Suprapubic skin (tissue), 4 donors: ENCODE results near the gene NHSL2.

Source experiments
- EP300 ChIP-seq: sonication (generic); formaldehyde crosslinking; IDR thresholded peaks from one replicate; pipeline ENCODE4 v1.6.1; 2017; ENCODE audit warnings: antibody characterized with exemption
- POLR2AphosphoS5 ChIP-seq, 3 donors: sonication (generic); formaldehyde crosslinking; IDR thresholded peaks; one replicate each; pipeline ENCODE4 v1.6.1; 2017; ENCODE audit warnings: antibody characterized with exemption in 3 of 3
- TF ChIP-seq, protein P1 (sequence below), 2 donors: fragments of 200-600 bp in 1 of 2; fragments of 450-650 bp in 1 of 2; sonication (generic) in 1 of 2; IDR thresholded peaks; one replicate each; pipeline ENCODE4 v1.5.1; 2016 to 2019; ENCODE audit warnings: antibody characterized with exemption in 2 of 2, mild to moderate bottlenecking in 1 of 2, moderate library complexity in 1 of 2

DNA sequence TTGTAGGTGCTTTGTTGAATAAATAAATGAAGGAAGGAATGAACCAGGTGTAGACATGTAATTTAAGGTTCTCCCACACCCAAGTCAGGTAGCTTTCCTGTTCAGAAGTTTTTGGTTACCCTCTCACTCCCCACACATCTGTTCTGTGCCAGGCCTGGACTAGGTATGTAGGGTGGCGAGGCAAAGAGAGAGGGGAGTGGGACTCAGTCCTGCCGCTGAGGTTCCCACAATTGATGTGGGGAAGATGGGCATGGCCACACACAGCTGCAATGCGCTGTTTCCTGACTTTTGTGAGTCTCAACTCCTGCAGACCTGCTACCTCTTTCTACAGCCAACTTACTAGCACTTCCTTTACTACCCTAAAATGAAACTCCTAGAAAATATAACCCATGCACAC is 132.2 kb downstream of the NHSL2 start:
- no peak for TF ChIP-seq POLR2AphosphoS5 (IDR thresholded peaks at IDR 0.05)
- TF ChIP-seq, protein P1, sequence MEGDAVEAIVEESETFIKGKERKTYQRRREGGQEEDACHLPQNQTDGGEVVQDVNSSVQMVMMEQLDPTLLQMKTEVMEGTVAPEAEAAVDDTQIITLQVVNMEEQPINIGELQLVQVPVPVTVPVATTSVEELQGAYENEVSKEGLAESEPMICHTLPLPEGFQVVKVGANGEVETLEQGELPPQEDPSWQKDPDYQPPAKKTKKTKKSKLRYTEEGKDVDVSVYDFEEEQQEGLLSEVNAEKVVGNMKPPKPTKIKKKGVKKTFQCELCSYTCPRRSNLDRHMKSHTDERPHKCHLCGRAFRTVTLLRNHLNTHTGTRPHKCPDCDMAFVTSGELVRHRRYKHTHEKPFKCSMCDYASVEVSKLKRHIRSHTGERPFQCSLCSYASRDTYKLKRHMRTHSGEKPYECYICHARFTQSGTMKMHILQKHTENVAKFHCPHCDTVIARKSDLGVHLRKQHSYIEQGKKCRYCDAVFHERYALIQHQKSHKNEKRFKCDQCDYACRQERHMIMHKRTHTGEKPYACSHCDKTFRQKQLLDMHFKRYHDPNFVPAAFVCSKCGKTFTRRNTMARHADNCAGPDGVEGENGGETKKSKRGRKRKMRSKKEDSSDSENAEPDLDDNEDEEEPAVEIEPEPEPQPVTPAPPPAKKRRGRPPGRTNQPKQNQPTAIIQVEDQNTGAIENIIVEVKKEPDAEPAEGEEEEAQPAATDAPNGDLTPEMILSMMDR (IDR thresholded peaks at IDR 0.05), result no peak
- TF ChIP-seq EP300, result no peak
